Nephron progenitor cell (in vitro differentiated cells): ENCODE results near the gene MAX.
A peak's percentile ranks its signal among the peaks of the same experiment; 100 is the strongest.

Experiments used
- DNase-seq: peaks from one replicate; pipeline ENCODE4 v3.0.0; 2021
- H3K27ac Mint-ChIP-seq: 2 replicates; pipeline ENCODE4 v1.8.0; 2021; ENCODE audit warnings: mild to moderate bottlenecking, moderate library complexity, mixed read lengths
- H3K27me3 Mint-ChIP-seq: 2 replicates; pipeline ENCODE4 v1.8.0; 2021; ENCODE audit warnings: mild to moderate bottlenecking, low read depth, mixed read lengths; ENCODE audit not compliant: poor library complexity
- H3K36me3 Mint-ChIP-seq: 2 replicates; pipeline ENCODE4 v1.8.0; 2021; ENCODE audit warnings: low read depth, mixed read lengths
- H3K4me1 Mint-ChIP-seq: 2 replicates; pipeline ENCODE4 v1.8.0; 2021; ENCODE audit warnings: mixed read lengths
- H3K4me3 Mint-ChIP-seq: 2 replicates; pipeline ENCODE4 v1.8.0; 2021; ENCODE audit warnings: mild to moderate bottlenecking, moderate library complexity, mixed read lengths
- H3K9me3 Mint-ChIP-seq: 2 replicates; pipeline ENCODE4 v1.8.0; 2021; ENCODE audit warnings: mild to moderate bottlenecking, moderate library complexity, mixed read lengths
- CTCF ChIP-seq: fragments of 200-600 bp; sonication (generic); IDR thresholded peaks from 2 replicates; pipeline ENCODE4 v1.5.0; 2021; ENCODE audit warnings: antibody characterized with exemption

MAX gene

GRCh38 chr14:65102441-65103149 lies at the start of gene MAX:
MAX (minus strand) TSS chr14:65102517; CDS start chr14:65102339, 178 bp downstream.
- no peak for TF ChIP-seq CTCF
- H3K4me3 Mint-ChIP-seq: peak within 1 kb of the TSS; percentile 91
- H3K36me3 Mint-ChIP-seq: peaks cover 5% of the 10 kb centered on the region
- H3K27ac Mint-ChIP-seq: peak within 1 kb of the TSS; percentile 67
- peak; percentile 94 for DNase-seq
- peaks cover 34% of the 10 kb centered on the region for H3K27me3 Mint-ChIP-seq
- no peaks in the 10 kb centered on the region for H3K9me3 Mint-ChIP-seq
- peaks cover 13% of the 10 kb centered on the region for H3K4me1 Mint-ChIP-seq

GRCh38 chr14:65151609-65151956 lies 49.3 kb upstream of the MAX start:
- H3K27me3 Mint-ChIP-seq: peaks cover 6% of the 10 kb centered on the region
- H3K4me3 Mint-ChIP-seq: no peak overlapping the region
- peaks cover 22% of the 10 kb centered on the region for H3K4me1 Mint-ChIP-seq
- H3K27ac Mint-ChIP-seq: peak overlapping the region; percentile 82
- no peaks in the 10 kb centered on the region for H3K36me3 Mint-ChIP-seq
- DNase-seq: no peak
- no peaks in the 10 kb centered on the region for H3K9me3 Mint-ChIP-seq
- TF ChIP-seq CTCF: no peak

- Mint-ChIP-seq H3K27ac (no peak overlapping the region), H3K4me1 (peaks cover 16% of the 10 kb centered on the region), H3K4me3 (no peak overlapping the region), H3K27me3 (peaks cover 6% of the 10 kb centered on the region), H3K36me3 (no peaks in the 10 kb centered on the region), H3K9me3 (no peaks in the 10 kb centered on the region)
- no peak for TF ChIP-seq CTCF
- DNase-seq: no peak
Observed at GRCh38 chr14:65150898-65151608, 48.7 kb upstream of the MAX start.

GRCh38 chr14:65149116-65149515 lies 46.8 kb upstream of the MAX start:
- TF ChIP-seq CTCF: no peak
- H3K36me3 Mint-ChIP-seq: no peaks in the 10 kb centered on the region
- H3K4me1 Mint-ChIP-seq: peaks cover 13% of the 10 kb centered on the region
- H3K9me3 Mint-ChIP-seq: no peaks in the 10 kb centered on the region
- DNase-seq: no peak
- H3K27ac Mint-ChIP-seq: no peak overlapping the region
- H3K27me3 Mint-ChIP-seq: peaks cover 4% of the 10 kb centered on the region
- H3K4me3 Mint-ChIP-seq: no peak overlapping the region

- TF ChIP-seq CTCF: no peak
- Mint-ChIP-seq H3K27me3 (peaks cover 4% of the 10 kb centered on the region), H3K27ac (no peak overlapping the region), H3K36me3 (no peaks in the 10 kb centered on the region), H3K4me3 (no peak overlapping the region), H3K9me3 (no peaks in the 10 kb centered on the region), H3K4me1 (peaks cover 18% of the 10 kb centered on the region)
- no peak for DNase-seq
Observed at GRCh38 chr14:65144170-65144569, 41.9 kb upstream of the MAX start.
